Measurements from ENCODE around the gene CATSPERZ. TPM values are rescaled to one million over a fixed set of nuclear protein-coding genes. Genes with fewer than 3 reads are reported as not detected.

The CATSPERZ gene
- total RNA-seq, 1 experiment from 2014 or later, result not detected

DNA sequence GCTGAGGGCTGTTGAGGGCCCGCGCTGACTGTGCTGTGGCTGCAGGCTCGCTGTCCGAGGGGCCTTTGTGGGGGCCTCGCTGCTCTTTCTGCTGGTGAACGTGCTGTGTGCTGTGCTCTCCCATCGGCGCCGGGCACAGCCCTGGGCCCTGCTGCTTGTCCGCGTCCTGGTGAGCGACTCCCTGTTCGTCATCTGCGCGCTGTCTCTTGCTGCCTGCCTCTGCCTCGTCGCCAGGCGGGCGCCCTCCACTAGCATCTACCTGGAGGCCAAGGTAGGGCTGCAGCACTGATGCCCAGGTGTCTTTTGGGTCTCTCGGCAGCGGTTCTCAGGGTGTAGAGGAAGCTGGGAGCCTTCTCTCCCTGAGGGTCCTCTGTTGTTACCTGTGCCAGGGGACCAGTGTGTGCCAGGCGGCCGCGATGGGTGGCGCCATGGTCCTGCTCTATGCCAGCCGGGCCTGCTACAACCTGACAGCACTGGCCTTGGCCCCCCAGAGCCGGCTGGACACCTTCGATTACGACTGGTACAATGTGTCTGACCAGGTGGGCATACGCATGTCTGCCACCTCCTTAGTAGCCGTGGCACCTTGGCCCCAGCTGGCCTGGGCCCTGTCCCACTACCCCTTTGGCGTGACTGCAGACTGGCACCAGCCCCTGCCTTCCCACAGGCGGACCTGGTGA lies 12.3 kb upstream of the CATSPERZ start:
- Histone ChIP-seq H3K9me3 (replicated peaks) (no peaks in the 10 kb centered on the region), H3K36me3 (no peaks in the 10 kb centered on the region), H3K27me3 (peaks cover 4% of the 10 kb centered on the region; the same call in 1 of the 2 replicates), H3K27ac (no peak overlapping the region), H3K4me1 (no peaks in the 10 kb centered on the region), H3K4me3 (no peak overlapping the region)
- no peak for DNase-seq

DNA sequence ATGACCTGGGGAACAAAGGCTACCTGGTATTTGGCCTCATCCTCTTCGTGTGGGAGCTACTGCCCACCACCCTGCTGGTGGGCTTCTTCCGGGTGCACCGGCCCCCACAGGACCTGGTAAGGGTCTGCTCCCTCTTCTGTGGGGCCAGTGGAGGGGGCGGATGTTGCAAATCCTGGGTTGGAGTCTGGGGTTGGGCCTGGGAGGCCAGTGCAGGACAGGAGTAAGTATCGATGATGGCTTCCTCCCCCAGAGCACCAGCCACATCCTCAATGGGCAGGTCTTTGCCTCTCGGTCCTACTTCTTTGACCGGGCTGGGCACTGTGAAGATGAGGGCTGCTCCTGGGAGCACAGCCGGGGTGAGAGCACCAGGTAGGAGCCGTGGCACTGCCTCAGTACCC lies 11.8 kb upstream of the CATSPERZ start:
- Histone ChIP-seq H3K4me3 (no peak overlapping the region), H3K4me1 (no peaks in the 10 kb centered on the region), H3K27ac (no peak overlapping the region), H3K9me3 (replicated peaks) (no peaks in the 10 kb centered on the region), H3K27me3 (peaks cover 4% of the 10 kb centered on the region; the same call in 1 of the 2 replicates), H3K36me3 (no peaks in the 10 kb centered on the region)
- DNase-seq, result no peak

DNA sequence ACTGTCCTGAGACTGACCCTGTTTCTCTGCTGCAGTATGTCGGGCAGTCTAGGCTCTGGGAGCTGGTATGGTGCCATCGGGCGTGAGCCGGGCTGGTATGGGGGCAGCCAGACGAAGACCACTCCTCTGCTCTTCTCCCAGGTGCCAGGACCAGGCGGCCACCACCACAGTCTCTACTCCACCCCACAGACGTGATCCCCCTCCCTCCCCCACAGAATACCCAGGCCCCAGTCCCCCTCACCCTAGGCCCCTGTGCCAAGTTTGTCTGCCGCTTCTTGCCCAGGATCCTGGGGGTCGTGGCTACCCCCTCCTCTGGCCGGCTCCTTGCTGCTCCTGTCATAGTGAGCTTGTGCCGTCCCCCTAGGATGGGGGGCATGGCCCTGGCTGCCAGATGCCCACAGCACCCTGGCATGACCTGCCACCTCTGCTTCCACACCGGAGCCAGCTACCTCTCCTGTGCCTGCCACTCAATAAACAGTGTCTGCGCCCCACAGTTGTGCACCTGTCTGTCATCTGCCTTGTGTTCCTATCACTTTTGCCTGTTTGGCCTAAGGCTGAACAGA lies 11.1 kb upstream of the CATSPERZ start:
- H3K4me3 ChIP-seq, result no peak overlapping the region
- no peak for DNase-seq
- peaks cover 4% of the 10 kb centered on the region; the same call in 1 of the 2 replicates for H3K27me3 ChIP-seq
- H3K9me3 ChIP-seq (replicated peaks), result no peaks in the 10 kb centered on the region
- H3K27ac ChIP-seq, result no peak overlapping the region
- H3K4me1 ChIP-seq, result no peaks in the 10 kb centered on the region
- no peaks in the 10 kb centered on the region for H3K36me3 ChIP-seq

DNA sequence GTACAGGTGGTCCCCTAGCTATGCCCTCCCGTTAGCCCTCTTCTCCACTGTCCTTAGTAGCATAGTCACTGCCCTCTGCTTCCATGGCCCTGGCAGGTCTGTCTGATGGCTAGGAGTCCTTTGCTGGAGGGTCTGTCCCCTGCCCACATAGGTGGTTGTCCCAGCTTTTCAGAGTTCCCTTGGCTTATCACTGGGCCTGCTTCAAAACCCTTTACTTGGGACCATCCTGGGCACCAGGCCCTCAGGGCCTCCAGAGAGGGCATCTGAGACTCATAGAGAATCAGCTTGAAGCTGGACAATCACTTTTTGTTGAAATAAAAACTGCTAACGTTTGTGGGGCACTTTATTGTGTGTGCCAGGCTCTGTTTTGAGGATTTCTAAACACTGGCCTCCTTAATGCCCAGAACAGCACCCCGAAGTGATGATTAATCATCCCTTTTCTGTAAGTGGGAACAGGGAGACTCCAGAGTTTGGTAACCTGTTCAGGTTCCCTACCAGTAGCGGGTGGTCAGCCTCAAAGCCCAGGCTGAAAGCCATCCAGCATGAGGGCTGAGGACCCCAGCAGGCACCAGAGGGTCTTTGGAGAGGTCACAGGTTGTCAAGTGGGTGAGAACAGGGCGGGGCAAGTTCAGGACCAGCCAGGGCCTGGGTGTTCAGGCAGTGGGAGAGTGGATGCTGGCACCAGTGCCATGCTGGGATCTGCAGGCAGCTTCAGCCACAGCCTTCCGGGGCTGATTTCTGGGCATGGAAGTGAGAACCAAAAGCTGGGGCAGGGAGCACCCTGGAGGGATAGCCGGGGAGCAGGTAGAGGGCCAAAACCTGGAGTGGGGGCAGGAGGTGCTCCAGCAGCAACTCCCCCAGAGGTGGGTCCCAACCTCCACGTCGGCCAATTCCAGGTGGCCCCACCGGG lies 9.6 kb upstream of the CATSPERZ start:
- no peaks in the 10 kb centered on the region for H3K36me3 ChIP-seq
- no peak overlapping the region for H3K27ac ChIP-seq
- no peak for DNase-seq
- H3K27me3 ChIP-seq, result peaks cover 4% of the 10 kb centered on the region; the same call in 1 of the 2 replicates
- no peaks in the 10 kb centered on the region for H3K9me3 ChIP-seq (replicated peaks)
- no peaks in the 10 kb centered on the region for H3K4me1 ChIP-seq
- H3K4me3 ChIP-seq, result no peak overlapping the region

DNA sequence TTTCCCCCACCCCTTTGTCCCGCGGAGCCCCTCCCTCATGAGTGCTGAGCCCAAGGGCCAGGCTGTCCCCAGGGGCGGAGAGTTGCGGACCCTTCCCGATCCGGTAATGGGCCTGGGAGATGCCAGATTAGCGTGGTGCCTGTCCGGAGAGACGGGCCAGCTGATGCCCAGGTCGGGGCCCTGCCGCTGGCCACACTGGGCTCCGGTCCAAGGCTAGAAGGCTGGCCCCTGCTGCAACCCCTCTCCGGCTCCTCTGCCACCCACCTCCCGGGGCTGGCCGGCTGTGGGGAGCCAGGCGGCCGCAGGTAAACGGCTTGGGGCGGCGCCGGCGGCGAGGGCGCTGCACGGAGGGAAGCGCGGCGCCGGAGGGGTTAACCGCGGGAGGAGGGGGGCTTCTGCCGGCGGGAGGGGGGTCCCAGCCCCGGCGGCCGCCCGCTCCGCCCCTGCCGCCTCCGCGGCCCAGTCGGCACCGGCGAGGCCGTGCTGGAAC lies 8.9 kb upstream of the CATSPERZ start, which contains the start of gene KCNK4:
Gene KCNK4, plus strand, starts transcription at position 41 of the 490 bp plus-strand sequence. CDS start 1,717 bp downstream, outside the sequence.
- H3K4me1 ChIP-seq, result no peaks in the 10 kb centered on the region
- H3K4me3 ChIP-seq, result no peak within 1 kb of the TSS
- no peak within 1 kb of the TSS for H3K27ac ChIP-seq
- DNase-seq, result no peak
- H3K27me3 ChIP-seq, result peaks cover 4% of the 10 kb centered on the region; the same call in 1 of the 2 replicates
- no peaks in the 10 kb centered on the region for H3K9me3 ChIP-seq (replicated peaks)
- H3K36me3 ChIP-seq, result no peaks in the 10 kb centered on the region

DNA sequence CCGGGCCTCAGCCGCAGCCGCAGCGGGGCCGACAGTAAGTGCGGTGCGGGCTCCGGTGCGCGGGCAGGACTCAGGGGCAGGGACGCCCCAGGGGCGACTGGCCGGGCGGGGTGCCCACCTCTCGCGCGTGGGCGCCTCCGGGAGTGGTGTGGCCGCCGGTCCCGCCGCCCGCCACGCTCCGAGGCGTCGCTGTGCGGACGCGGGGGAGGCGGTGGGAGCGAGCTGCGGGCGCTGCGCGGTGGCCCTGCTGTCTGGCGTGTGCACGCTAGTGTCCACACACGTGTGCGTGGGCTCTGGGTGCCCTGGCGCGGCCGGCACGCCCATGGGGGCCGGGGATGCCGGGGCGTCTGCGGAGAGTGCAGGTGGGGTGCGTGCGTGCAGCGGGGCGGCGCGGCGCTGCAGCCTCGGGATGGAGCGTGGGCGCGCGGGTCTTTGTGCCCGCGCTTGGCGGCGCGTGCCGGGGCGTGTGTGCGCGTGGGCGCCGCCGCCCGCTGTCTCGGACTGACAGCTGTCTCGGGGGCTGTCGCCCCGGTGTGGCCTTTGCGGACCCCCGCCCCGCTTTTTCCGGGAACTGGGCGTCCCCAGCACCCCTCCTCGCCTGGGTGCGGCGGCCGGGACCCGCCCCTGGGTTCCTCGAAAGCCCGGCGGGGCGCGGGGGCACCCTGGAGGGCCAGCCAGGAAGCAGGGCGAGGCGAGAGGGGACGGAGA lies 8.3 kb upstream of the CATSPERZ start:
- Histone ChIP-seq H3K27me3 (peaks cover 4% of the 10 kb centered on the region; the same call in 1 of the 2 replicates), H3K4me1 (no peaks in the 10 kb centered on the region)

DNA sequence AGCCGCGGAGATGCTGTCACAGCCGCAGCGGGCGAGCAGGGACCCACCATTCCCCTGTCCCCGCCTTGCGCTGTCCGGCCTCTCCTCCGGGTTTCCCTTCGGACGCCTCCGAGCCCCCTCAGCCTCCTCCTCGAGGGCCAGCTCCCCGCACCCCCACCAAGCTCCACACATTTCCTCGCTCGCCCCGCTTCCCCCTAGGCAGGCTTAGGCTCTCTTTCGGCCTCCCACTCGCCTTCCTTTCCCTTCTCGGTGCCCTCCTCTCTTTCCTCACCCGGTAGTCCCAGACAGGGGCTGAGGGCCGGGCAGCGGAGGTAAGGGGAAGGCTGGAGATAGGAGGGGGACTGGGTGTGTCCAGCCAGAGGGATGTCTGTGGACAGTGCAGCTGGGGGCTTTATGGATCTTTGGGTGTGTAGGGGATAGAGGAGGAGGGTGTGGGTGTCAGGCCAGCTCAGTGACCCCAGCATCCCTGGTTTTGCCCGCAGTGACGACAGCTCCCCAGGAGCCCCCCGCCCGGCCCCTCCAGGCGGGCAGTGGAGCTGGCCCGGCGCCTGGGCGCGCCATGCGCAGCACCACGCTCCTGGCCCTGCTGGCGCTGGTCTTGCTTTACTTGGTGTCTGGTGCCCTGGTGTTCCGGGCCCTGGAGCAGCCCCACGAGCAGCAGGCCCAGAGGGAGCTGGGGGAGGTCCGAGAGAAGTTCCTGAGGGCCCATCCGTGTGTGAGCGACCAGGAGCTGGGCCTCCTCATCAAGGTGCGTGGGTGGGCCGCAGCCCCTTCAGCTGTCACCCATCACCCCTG lies 7.5 kb upstream of the CATSPERZ start:
- Histone ChIP-seq H3K4me3 (no peak overlapping the region), H3K9me3 (replicated peaks) (no peaks in the 10 kb centered on the region), H3K27me3 (peaks cover 6% of the 10 kb centered on the region; the same call in 1 of the 2 replicates)

More for the DNA sequence above, 8.3 kb upstream of the CATSPERZ start:
- no peak overlapping the region for H3K4me3 ChIP-seq
- no peaks in the 10 kb centered on the region for H3K36me3 ChIP-seq
- no peak overlapping the region for H3K27ac ChIP-seq
- no peak for DNase-seq
- H3K9me3 ChIP-seq (replicated peaks), result no peaks in the 10 kb centered on the region

DNA sequence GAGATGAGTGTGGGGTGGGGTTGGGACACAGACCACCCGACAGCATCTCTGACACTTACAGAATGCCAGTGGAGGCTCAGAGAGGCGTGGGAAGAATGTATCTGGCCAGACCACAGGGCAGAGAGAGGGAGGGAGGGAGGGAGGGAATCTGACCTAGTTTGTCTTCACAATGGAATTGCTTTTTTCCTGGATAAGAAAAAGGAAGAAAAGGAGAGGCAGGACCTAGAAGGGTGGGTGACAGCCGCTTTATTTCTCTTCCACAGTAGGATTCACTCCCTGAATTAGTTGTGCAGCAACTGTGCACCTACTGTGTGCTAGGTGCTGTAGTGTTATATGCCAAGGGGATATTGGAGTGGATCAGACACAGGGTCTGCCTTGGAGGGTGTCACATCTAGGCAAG lies 5.4 kb upstream of the CATSPERZ start:
- no peak for DNase-seq
- H3K4me1 ChIP-seq, result no peaks in the 10 kb centered on the region
- no peaks in the 10 kb centered on the region for H3K36me3 ChIP-seq
- no peaks in the 10 kb centered on the region for H3K9me3 ChIP-seq (replicated peaks)
- peaks cover 9% of the 10 kb centered on the region for H3K27me3 ChIP-seq
- no peak overlapping the region for H3K27ac ChIP-seq
- no peak overlapping the region for H3K4me3 ChIP-seq

More for the DNA sequence above, 7.5 kb upstream of the CATSPERZ start:
- Histone ChIP-seq H3K4me1 (no peaks in the 10 kb centered on the region), H3K27ac (no peak overlapping the region), H3K36me3 (no peaks in the 10 kb centered on the region)
- DNase-seq, result no peak

DNA sequence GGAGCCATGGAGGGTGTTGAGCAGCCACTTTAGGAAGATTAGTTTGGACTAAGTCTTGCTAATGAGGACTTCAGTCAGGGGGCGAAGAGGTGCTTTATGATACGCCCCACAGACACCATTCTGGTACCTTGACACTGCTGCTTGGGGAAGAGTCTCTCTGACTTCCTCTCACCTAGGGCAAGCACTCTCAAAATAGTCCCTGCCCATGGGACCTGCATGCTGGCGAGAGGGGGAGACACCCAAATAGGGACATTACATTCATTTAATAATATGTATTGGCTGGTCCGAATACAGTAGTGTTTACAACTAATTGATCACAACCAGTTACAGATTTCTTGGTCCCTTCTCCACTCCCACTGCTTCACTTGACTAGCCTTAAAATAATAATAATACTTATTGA lies 4.4 kb upstream of the CATSPERZ start:
- Histone ChIP-seq H3K4me1 (no peaks in the 10 kb centered on the region), H3K36me3 (no peaks in the 10 kb centered on the region), H3K9me3 (replicated peaks) (no peaks in the 10 kb centered on the region), H3K27me3 (peaks cover 17% of the 10 kb centered on the region), H3K27ac (no peak overlapping the region), H3K4me3 (no peak overlapping the region)
- DNase-seq, result no peak

DNA sequence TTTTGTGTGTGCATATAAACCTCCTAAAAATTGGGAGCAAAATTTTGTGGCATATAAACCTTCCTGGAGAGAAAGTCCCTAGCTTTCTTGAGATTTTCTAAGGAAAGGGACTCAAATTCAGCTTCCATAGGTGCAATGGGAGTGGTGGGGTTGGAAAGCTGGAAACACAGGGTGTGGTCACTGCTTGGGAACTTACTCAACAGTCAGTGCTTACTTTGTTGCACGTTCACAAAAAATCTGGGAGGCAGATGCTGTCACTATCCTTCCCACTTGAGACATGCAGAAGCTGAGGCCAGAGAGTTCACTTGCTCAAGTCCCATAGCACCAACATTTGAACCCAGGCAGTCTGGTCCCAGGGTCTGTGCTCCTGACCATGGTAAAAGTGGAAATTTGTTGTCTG lies 3.9 kb upstream of the CATSPERZ start:
- peaks cover 17% of the 10 kb centered on the region for H3K27me3 ChIP-seq

DNA sequence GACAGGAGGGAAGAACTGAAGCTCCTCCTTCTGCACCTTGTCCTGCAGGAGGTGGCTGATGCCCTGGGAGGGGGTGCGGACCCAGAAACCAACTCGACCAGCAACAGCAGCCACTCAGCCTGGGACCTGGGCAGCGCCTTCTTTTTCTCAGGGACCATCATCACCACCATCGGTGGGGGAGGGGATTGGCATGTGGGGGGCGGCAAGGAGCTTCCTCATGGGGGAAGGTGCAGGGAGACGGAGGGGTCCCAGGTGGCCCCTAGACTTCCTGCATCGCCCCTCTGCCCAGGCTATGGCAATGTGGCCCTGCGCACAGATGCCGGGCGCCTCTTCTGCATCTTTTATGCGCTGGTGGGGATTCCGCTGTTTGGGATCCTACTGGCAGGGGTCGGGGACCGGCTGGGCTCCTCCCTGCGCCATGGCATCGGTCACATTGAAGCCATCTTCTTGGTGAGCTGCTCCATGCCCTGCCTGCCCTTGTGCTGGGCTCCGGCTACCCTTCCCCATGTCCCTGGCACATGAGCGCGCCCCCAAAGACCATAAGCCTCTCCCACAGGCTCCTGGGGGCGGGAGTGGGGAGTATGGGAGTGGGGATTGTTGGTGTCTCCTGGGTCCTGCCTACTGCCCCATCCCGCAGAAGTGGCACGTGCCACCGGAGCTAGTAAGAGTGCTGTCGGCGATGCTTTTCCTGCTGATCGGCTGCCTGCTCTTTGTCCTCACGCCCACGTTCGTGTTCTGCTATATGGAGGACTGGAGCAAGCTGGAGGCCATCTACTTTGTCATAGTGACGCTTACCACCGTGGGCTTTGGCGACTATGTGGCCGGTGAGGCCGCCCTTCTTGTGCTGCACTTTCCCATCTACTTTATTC lies 3.1 kb upstream of the CATSPERZ start:
- H3K27ac ChIP-seq, result no peak overlapping the region
- H3K4me3 ChIP-seq, result no peak overlapping the region
- peaks cover 17% of the 10 kb centered on the region for H3K27me3 ChIP-seq
- no peaks in the 10 kb centered on the region for H3K4me1 ChIP-seq
- H3K36me3 ChIP-seq, result no peaks in the 10 kb centered on the region
- DNase-seq, result no peak
- no peaks in the 10 kb centered on the region for H3K9me3 ChIP-seq (replicated peaks)

More for the DNA sequence above, 3.9 kb upstream of the CATSPERZ start:
- Histone ChIP-seq H3K36me3 (no peaks in the 10 kb centered on the region), H3K4me1 (no peaks in the 10 kb centered on the region), H3K27ac (no peak overlapping the region), H3K9me3 (replicated peaks) (no peaks in the 10 kb centered on the region), H3K4me3 (no peak overlapping the region)
- no peak for DNase-seq

DNA sequence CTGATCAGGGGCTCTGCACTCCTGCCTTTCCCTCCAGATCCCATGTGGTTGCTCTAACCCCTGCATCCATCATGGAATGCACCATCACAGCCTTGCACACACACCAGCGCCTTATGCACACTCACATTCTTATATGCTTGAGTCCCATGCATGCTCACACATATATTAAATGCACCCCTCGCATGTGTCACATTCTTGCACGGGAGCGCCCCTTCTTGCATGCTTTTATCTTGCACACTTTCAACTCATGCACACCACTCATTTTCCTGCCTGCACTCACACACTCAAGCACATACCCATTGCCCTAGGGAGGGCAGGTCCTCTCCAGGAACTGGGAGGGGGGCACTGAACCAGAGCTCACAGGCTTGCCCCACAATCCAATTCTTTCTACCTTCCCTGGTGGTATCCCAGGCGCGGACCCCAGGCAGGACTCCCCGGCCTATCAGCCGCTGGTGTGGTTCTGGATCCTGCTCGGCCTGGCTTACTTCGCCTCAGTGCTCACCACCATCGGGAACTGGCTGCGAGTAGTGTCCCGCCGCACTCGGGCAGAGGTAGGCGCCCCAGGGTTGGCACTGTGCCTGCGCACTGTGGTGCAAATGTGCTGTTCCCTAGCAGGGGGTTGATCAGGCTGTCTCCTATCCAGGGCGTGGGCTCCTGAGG lies 2.3 kb upstream of the CATSPERZ start:
- Histone ChIP-seq H3K4me3 (no peak overlapping the region), H3K4me1 (no peaks in the 10 kb centered on the region), H3K36me3 (no peaks in the 10 kb centered on the region), H3K27me3 (peaks cover 13% of the 10 kb centered on the region), H3K27ac (no peak overlapping the region), H3K9me3 (replicated peaks) (no peaks in the 10 kb centered on the region)
- no peak for DNase-seq
